Glutamatergic neuron (in vitro differentiated cells): ENCODE data around the gene DNAJA3. TPM values are rescaled to one million over a fixed set of nuclear protein-coding genes. Genes with fewer than 3 reads are reported as not detected.

Experiments
- DNase-seq: peaks from one replicate; pipeline ENCODE4 v3.0.0; 2022
- H3K27ac Mint-ChIP-seq: one replicate; pipeline ENCODE4 v1.8.0; 2020; ENCODE audit warnings: mild to moderate bottlenecking, mixed read lengths, inconsistent platforms; ENCODE audit not compliant: unreplicated experiment
- H3K27me3 Mint-ChIP-seq: one replicate; pipeline ENCODE4 v1.8.0; 2020; ENCODE audit warnings: mild to moderate bottlenecking, moderate library complexity, mixed read lengths, inconsistent platforms; ENCODE audit not compliant: unreplicated experiment
- H3K36me3 Mint-ChIP-seq: one replicate; pipeline ENCODE4 v1.8.0; 2020; ENCODE audit warnings: mild to moderate bottlenecking, mixed read lengths, inconsistent platforms; ENCODE audit not compliant: unreplicated experiment
- H3K4me1 Mint-ChIP-seq: one replicate; pipeline ENCODE4 v1.8.0; 2020; ENCODE audit warnings: mild to moderate bottlenecking, low read depth, mixed read lengths, inconsistent platforms; ENCODE audit not compliant: unreplicated experiment
- H3K4me3 Mint-ChIP-seq: one replicate; pipeline ENCODE4 v1.8.0; 2020; ENCODE audit warnings: mild to moderate bottlenecking, mixed read lengths, inconsistent platforms; ENCODE audit not compliant: unreplicated experiment
- H3K9me3 Mint-ChIP-seq: one replicate; pipeline ENCODE4 v1.8.0; 2020; ENCODE audit warnings: mild to moderate bottlenecking, moderate library complexity, mixed read lengths, inconsistent platforms; ENCODE audit not compliant: unreplicated experiment
- CTCF ChIP-seq: fragments of 200-600 bp; sonication (generic); IDR thresholded peaks from one replicate; pipeline ENCODE4 v1.5.0; 2021; ENCODE audit not compliant: partially characterized antibody, unreplicated experiment
- total RNA-seq: library from RNA; stranded (reverse); fragmentation: NEBNext Ultra II Directional; extraction: Animal tissue kit (Norgen Biotek cat#: 25700); gene quantifications from one replicate; pipeline ENCODE4 v1.2.1, GENCODE V29; 2021; ENCODE audit not compliant: unreplicated experiment

DNAJA3 gene
- total RNA-seq, 1 donor from 2014 or later = 32.6 TPM

- peaks cover 7% of the 10 kb centered on the region for H3K9me3 Mint-ChIP-seq
- DNase-seq = no peak
These were observed 37.2 kb upstream of the DNAJA3 start for GRCh38 chr16:4388271-4389021.

GRCh38 chr16:4389051-4389955 lies 36.4 kb upstream of the DNAJA3 start:
- no peak for DNase-seq
- peaks cover 12% of the 10 kb centered on the region for H3K27me3 Mint-ChIP-seq
- H3K4me3 Mint-ChIP-seq = no peak overlapping the region
- peaks cover 7% of the 10 kb centered on the region for H3K4me1 Mint-ChIP-seq
- TF ChIP-seq CTCF = no peak
- peaks cover 7% of the 10 kb centered on the region for H3K9me3 Mint-ChIP-seq
- H3K36me3 Mint-ChIP-seq = no peaks in the 10 kb centered on the region
- no peak overlapping the region for H3K27ac Mint-ChIP-seq

More at GRCh38 chr16:4388271-4389021, 37.2 kb upstream of the DNAJA3 start:
- Mint-ChIP-seq H3K4me3 (no peak overlapping the region), H3K27ac (no peak overlapping the region), H3K27me3 (peaks cover 13% of the 10 kb centered on the region), H3K36me3 (no peaks in the 10 kb centered on the region), H3K4me1 (peaks cover 7% of the 10 kb centered on the region)
- TF ChIP-seq CTCF = no peak

GRCh38 chr16:4390266-4391260 lies 35.1 kb upstream of the DNAJA3 start:
- Mint-ChIP-seq H3K4me3 (no peak overlapping the region), H3K9me3 (peaks cover 9% of the 10 kb centered on the region), H3K36me3 (no peaks in the 10 kb centered on the region), H3K4me1 (peaks cover 4% of the 10 kb centered on the region), H3K27ac (peak overlapping the region; percentile 73), H3K27me3 (peaks cover 9% of the 10 kb centered on the region)
- TF ChIP-seq CTCF = no peak
- DNase-seq = no peak

GRCh38 chr16:4391631-4392381 lies 33.9 kb upstream of the DNAJA3 start:
- Mint-ChIP-seq H3K4me1 (peaks cover 4% of the 10 kb centered on the region), H3K27me3 (peaks cover 8% of the 10 kb centered on the region), H3K36me3 (no peaks in the 10 kb centered on the region), H3K9me3 (peaks cover 9% of the 10 kb centered on the region), H3K27ac (peak overlapping the region; percentile 66), H3K4me3 (no peak overlapping the region)
- no peak for TF ChIP-seq CTCF
- no peak for DNase-seq
